IgD-negative memory B cell (primary cell): ENCODE measurements around the gene GGN. TPM values are rescaled to one million over a fixed set of nuclear protein-coding genes. Genes with fewer than 3 reads are reported as not detected.
"Not testable (repeated sequence)": the region's sequence is repeated elsewhere in the genome, so short reads cannot be mapped to it uniquely, and the experiment has no call there.

ENCODE experiments used
- H3K27ac Mint-ChIP-seq, 3 donors: one replicate each; pipeline ENCODE4 v1.8.0; 2020 to 2022; ENCODE audit warnings: mild to moderate bottlenecking in 3 of 3, mixed read lengths in 3 of 3, moderate library complexity in 1 of 3
- H3K27me3 Mint-ChIP-seq: one replicate; pipeline ENCODE4 v1.8.0; 2021; ENCODE audit warnings: mixed read lengths
- H3K36me3 Mint-ChIP-seq: one replicate; pipeline ENCODE4 v1.8.0; 2020; ENCODE audit warnings: mild to moderate bottlenecking, mixed read lengths
- H3K4me1 Mint-ChIP-seq, 3 donors: one replicate each; pipeline ENCODE4 v1.8.0; 2020 to 2022; ENCODE audit warnings: mixed read lengths in 3 of 3, mild to moderate bottlenecking in 1 of 3
- H3K4me3 Mint-ChIP-seq, 4 donors: one replicate each; pipeline ENCODE4 v1.8.0; 2020 to 2022; ENCODE audit warnings: mild to moderate bottlenecking in 4 of 4, mixed read lengths in 4 of 4, moderate library complexity in 3 of 4
- H3K9me3 Mint-ChIP-seq, 3 donors: one replicate each; pipeline ENCODE4 v1.8.0; 2020 to 2021; ENCODE audit warnings: mixed read lengths in 3 of 3, mild to moderate bottlenecking in 1 of 3
- polyA plus RNA-seq: library from polyadenylated mRNA; unstranded; fragments of 300-500 nt; fragmentation: Illumina TruSeq; gene quantifications from one replicate; pipeline ENCODE4 v1.2.3, GENCODE V29; 2021

GGN gene
- polyA plus RNA-seq, 1 donor from 2014 or later, result not detected

GRCh38 chr19:38373907-38374331, 13.9 kb downstream of the GGN start:
- peak overlapping the region; percentile 99 for H3K4me3 Mint-ChIP-seq

GRCh38 chr19:38371081-38371480, 16.8 kb downstream of the GGN start:
- H3K27me3 Mint-ChIP-seq, result peaks cover 8% of the 10 kb centered on the region
- peaks cover 12 to 17% (median 15%) of the 10 kb centered on the region in 3 donors for H3K4me1 Mint-ChIP-seq
- H3K9me3 Mint-ChIP-seq, result no peaks in the 10 kb centered on the region
- no peak overlapping the region for H3K4me3 Mint-ChIP-seq
- H3K27ac Mint-ChIP-seq, result no peak overlapping the region
- peaks cover 5% of the 10 kb centered on the region for H3K36me3 Mint-ChIP-seq

More at GRCh38 chr19:38373907-38374331, 13.9 kb downstream of the GGN start:
- peaks cover 5% of the 10 kb centered on the region for H3K36me3 Mint-ChIP-seq
- peaks cover 8% of the 10 kb centered on the region for H3K27me3 Mint-ChIP-seq
- H3K4me1 Mint-ChIP-seq, result peaks cover 12 to 21% (median 20%) of the 10 kb centered on the region in 3 donors
- no peaks in the 10 kb centered on the region for H3K9me3 Mint-ChIP-seq
- H3K27ac Mint-ChIP-seq, result peak overlapping the region; percentile 76 to 97 (median 96)

- H3K4me3 Mint-ChIP-seq, result peak overlapping the region in 1 of 4 donors; percentile 12
Measured at GRCh38 chr19:38370299-38370698, 17.5 kb downstream of the GGN start.

DNA sequence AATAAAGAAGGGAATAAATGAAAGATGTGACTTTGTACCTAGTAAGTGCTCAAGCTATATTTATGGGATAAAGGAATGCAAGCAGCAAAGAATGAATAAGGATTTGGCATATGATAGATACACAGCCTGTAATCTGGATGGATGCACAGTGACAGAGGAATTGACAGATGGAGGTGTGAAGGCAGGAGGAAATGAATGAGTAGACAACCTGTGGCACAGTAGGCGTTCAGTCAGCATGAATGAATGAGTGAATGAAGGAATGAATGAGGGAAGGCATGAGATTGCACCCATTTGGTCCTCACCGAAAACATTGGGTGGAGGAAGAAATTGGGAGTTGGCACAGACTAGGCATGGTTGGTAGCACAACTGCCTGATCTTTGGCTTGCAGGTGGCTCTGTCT, 18.2 kb downstream of the GGN start:
- no peak overlapping the region for H3K27ac Mint-ChIP-seq
- peaks cover 8% of the 10 kb centered on the region for H3K27me3 Mint-ChIP-seq
- H3K4me3 Mint-ChIP-seq, result no peak overlapping the region
- peaks cover 2 to 4% (median 3%) of the 10 kb centered on the region in 3 donors for H3K4me1 Mint-ChIP-seq
- peaks cover 4% of the 10 kb centered on the region for H3K36me3 Mint-ChIP-seq
- H3K9me3 Mint-ChIP-seq, result no peaks in the 10 kb centered on the region

More at GRCh38 chr19:38370299-38370698, 17.5 kb downstream of the GGN start:
- Mint-ChIP-seq H3K27ac (peak overlapping the region in 1 of 3 donors; percentile 9), H3K9me3 (no peaks in the 10 kb centered on the region), H3K4me1 (peaks cover 9 to 10% (median 9%) of the 10 kb centered on the region in 3 donors), H3K36me3 (peaks cover 5% of the 10 kb centered on the region), H3K27me3 (peaks cover 8% of the 10 kb centered on the region)

DNA sequence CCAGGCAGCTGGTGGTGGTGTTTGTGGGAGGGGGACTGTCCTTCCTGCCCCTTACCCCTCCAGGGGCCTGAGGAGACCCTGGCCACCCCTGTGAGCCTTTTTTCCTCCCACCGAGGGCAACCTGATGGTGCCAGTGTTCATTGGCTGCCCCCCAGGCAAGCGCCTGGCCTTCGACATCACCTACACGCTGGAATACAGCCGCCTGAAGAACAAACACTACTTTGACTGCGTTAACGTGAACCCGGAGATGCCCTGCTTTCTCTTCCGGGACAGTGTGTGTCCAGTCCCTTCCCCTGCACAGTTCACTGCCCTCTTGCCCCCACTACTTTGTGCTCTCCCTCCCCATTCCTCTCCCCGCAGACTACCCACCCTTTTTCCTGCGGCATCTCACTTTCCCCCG, 20.8 kb downstream of the GGN start:
- Mint-ChIP-seq H3K27ac (no peak overlapping the region), H3K36me3 (no peaks in the 10 kb centered on the region), H3K9me3 (no peaks in the 10 kb centered on the region), H3K4me1 (no peaks in the 10 kb centered on the region), H3K27me3 (peaks cover 8% of the 10 kb centered on the region), H3K4me3 (peak overlapping the region in 1 of 4 donors; percentile 26)

GRCh38 chr19:38362946-38363688, 24.7 kb downstream of the GGN start:
- not testable (repeated sequence) for H3K36me3 Mint-ChIP-seq, H3K9me3 Mint-ChIP-seq, H3K4me1 Mint-ChIP-seq, H3K27me3 Mint-ChIP-seq, H3K27ac Mint-ChIP-seq
- H3K4me3 Mint-ChIP-seq, result peak overlapping the region; percentile 23 to 86 (median 65)

DNA sequence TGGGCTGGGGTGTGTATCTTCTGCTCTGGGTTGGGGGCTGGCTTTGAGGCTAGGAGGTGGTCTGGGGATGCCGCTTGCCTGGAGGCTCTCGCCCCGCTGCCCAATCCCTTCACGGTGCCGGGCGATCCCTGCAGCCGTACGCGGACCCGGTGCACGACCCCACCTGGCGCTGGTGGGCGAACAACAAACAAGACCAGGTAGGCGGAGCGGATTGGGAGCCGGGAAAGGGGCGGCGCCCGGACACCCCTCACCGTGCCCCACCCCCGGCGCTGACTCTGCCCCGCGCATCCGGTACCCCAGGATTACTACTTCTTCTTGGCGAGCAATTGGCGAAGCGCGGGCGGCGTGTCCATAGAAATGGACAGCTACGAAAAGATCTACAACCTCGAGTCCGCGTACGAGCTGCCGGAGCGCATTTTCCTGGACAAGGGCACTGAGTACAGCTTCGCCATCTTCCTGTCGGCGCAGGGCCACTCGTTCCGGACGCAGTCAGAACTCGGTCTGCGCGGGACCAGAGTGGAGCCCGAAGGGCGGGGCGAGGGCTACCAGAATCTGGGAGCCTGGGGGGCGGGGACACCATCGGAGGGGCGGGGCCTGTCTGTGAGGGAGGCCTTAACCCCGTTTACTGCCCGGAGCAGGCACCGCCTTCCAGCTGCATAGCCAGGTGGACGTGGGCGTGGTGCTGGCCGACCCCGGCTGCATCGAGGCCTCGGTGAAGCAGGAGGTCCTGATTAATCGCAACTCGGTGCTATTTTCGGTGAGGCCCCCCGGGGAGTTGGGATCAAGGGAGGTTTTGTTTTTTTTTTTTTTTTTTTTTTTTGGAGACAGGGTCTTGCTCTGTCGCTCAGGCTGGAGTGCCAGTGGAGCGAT, 25.5 kb downstream of the GGN start:
- no peaks in the 10 kb centered on the region for H3K9me3 Mint-ChIP-seq
- H3K4me3 Mint-ChIP-seq, result peak overlapping the region; percentile 84 to 95 (median 90)
- peaks cover 0 to 7% (median 4%) of the 10 kb centered on the region in 3 donors for H3K4me1 Mint-ChIP-seq
- peak overlapping the region in 1 of 3 donors; percentile 53 for H3K27ac Mint-ChIP-seq
- no peaks in the 10 kb centered on the region for H3K36me3 Mint-ChIP-seq
- H3K27me3 Mint-ChIP-seq, result peaks cover 3% of the 10 kb centered on the region

GRCh38 chr19:38361633-38362075, 26.2 kb downstream of the GGN start:
- Mint-ChIP-seq H3K4me3 (peak overlapping the region; percentile 84 to 95 (median 90)), H3K27ac (no peak overlapping the region), H3K27me3 (peaks cover 3% of the 10 kb centered on the region), H3K9me3 (no peaks in the 10 kb centered on the region), H3K4me1 (peaks cover 0 to 7% (median 4%) of the 10 kb centered on the region in 3 donors), H3K36me3 (no peaks in the 10 kb centered on the region)

DNA sequence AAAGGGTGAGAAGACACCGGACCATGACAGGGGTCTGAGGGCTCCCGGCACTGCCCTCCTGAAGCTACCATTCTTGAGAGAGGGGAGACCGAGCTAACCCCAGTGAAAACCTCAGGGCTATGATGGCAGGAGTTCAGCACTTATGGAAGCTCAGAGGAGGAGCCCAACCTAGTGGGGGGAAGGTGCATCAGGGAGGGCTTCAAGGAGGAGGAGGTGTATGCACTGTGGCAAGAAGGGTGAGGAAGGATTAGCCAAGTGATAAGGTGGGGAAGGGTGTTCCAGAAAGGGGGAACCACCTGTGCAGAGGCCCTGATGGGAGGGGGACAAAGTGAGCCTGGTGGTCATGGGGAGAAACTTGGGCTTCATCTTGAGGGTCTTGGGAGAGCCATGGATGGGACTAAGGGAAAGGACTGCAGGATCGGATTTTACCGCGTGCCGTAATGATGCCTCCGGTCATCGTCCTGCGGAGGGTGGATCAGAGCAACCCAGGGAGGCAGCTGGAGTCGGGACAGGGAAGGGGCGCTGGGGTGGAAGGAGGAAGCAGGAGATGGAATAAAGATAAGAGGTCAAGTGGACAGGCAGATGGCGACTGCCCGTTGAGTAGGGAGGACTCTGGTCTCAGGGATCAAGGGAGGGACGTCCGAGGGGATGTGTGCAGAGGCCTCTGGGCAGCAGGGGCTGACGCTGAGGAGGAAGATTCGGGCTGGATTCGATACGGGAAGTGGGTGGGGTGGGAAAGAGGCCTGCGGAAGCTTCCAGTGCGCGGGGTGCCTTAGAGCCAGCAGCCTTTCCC, 26.8 kb downstream of the GGN start:
- Mint-ChIP-seq H3K36me3 (no peaks in the 10 kb centered on the region), H3K9me3 (no peaks in the 10 kb centered on the region), H3K4me1 (peaks cover 0 to 7% (median 4%) of the 10 kb centered on the region in 3 donors), H3K4me3 (peak overlapping the region; percentile 84 to 95 (median 90)), H3K27me3 (peaks cover 3% of the 10 kb centered on the region), H3K27ac (peak overlapping the region; percentile 37 to 47 (median 39))

- peak overlapping the region in 3 of 4 donors; percentile 34 to 84 (median 41) for H3K4me3 Mint-ChIP-seq
Measured at GRCh38 chr19:38360351-38360750, 27.5 kb downstream of the GGN start.

GRCh38 chr19:38359242-38360021, 28.4 kb downstream of the GGN start:
- Mint-ChIP-seq H3K36me3 (no peaks in the 10 kb centered on the region), H3K4me3 (peak overlapping the region in 1 of 4 donors; percentile 84), H3K27me3 (peaks cover 3% of the 10 kb centered on the region), H3K9me3 (no peaks in the 10 kb centered on the region), H3K4me1 (peaks cover 0 to 7% (median 4%) of the 10 kb centered on the region in 3 donors), H3K27ac (no peak overlapping the region)

More at GRCh38 chr19:38360351-38360750, 27.5 kb downstream of the GGN start:
- Mint-ChIP-seq H3K9me3 (no peaks in the 10 kb centered on the region), H3K27me3 (peaks cover 3% of the 10 kb centered on the region), H3K4me1 (peaks cover 0 to 7% (median 4%) of the 10 kb centered on the region in 3 donors), H3K36me3 (no peaks in the 10 kb centered on the region), H3K27ac (peak overlapping the region in 1 of 3 donors; percentile 47)

DNA sequence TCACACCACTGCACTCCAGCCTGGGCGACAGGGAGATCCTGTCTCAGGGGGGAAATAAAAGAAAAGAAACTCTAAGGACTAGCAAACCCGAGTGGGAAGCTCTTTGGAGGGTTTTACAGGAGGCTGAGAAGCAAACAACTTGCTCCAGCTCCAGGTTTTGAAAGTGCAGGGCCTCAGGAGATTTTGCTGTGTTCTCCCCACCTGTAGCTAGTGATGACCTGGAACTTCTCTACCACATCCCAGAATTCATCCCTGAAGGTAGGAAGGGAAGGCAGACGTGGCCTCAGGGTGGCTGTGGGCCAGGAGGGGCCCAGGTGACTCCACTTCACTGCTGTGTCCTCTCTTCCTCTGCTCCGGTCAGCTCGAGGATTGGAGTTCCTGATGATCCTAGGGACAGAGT, 29.8 kb downstream of the GGN start:
- Mint-ChIP-seq H3K27ac (no peak overlapping the region), H3K4me1 (peaks cover 0 to 7% (median 4%) of the 10 kb centered on the region in 3 donors), H3K4me3 (no peak overlapping the region)

DNA sequence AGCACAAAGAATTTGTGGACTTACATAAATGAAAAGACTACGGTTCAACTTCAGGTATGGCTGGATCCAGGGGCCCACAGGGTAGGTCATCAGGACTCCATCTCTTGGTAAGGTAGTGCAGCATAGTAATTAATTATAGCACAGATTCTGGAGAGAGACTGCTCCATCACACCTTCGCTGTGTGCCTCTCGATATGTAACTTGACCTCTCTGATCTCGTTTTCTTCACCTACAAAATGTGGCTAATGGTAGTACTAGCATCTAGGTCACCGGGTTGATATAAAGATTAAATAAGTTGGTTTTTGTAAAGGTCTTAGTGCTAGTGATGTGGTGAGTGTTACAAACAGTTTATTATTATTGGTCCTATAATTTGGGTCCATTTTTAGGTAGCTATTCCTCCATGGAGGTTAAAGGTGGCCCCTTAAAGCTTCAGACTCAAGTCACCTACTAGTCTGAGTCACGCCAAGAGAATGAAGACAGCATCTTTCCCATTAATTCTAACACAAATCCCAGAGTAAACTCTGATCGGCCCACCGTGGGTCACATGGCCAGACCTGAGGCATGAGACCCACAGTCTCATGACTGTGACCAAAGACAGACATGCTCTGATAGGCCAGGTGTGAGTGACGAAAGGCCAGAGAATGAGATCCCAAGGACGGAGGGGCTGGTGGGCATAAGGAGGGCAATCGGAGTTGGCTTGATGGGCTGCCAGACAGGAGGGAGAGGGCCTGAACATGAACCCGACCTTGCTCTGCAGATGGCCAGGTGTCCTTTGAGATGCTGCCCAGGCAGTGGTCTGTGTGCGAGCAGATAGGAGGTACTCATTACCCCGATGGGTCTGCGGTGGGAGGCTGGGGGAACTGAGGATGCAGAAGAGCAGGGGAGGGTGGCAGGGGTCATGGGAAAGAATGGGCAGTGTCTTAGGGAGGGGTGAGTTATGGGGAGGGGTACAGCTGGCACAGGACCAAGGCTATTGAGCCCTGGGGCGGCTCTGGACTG, 31.8 kb downstream of the GGN start:
- Mint-ChIP-seq H3K4me3 (no peak overlapping the region), H3K9me3 (no peaks in the 10 kb centered on the region), H3K36me3 (no peaks in the 10 kb centered on the region), H3K27me3 (peaks cover 3% of the 10 kb centered on the region), H3K27ac (no peak overlapping the region), H3K4me1 (peaks cover 0 to 3% (median 1%) of the 10 kb centered on the region in 3 donors)

More for the DNA sequence above, 29.8 kb downstream of the GGN start:
- peaks cover 3% of the 10 kb centered on the region for H3K27me3 Mint-ChIP-seq
- H3K36me3 Mint-ChIP-seq, result no peaks in the 10 kb centered on the region
- H3K9me3 Mint-ChIP-seq, result no peaks in the 10 kb centered on the region
